IMR-90 (cell line): ENCODE measurements around the gene PCNX2.

ENCODE experiments used
- BHLHE40 ChIP-seq: fragments of 150-350 bp; IDR thresholded peaks from 2 replicates; pipeline ENCODE4 v1.6.1; 2016; ENCODE audit warnings: mild to moderate bottlenecking, low read depth, low read length
- FOS ChIP-seq: fragments of 150-350 bp; IDR thresholded peaks from 2 replicates; pipeline ENCODE4 v1.6.1; 2016; ENCODE audit warnings: low read depth, low read length
- MAZ ChIP-seq: IDR thresholded peaks from 2 replicates; pipeline ENCODE4 v1.6.1; 2012; ENCODE audit warnings: low read depth, mild to moderate bottlenecking, low read length, improper control_type of control experiment, moderate library complexity, borderline replicate concordance
- MXI1 ChIP-seq: IDR thresholded peaks from 2 replicates; pipeline ENCODE4 v1.6.1; 2012; ENCODE audit warnings: low read depth, mild to moderate bottlenecking, low read length, moderate library complexity, borderline replicate concordance
- POLR2A ChIP-seq: IDR thresholded peaks from 2 replicates; pipeline ENCODE4 v1.6.1; 2012; ENCODE audit warnings: mild to moderate bottlenecking, low read depth, low read length
- RAD21 ChIP-seq: IDR thresholded peaks from 2 replicates; pipeline ENCODE4 v1.6.1; 2012; ENCODE audit warnings: low read length, improper control_type of control experiment
- RFX5 ChIP-seq: IDR thresholded peaks from 2 replicates; pipeline ENCODE4 v1.8.0; 2012; ENCODE audit warnings: low read depth, mild to moderate bottlenecking, low read length, moderate library complexity
- SMC3 ChIP-seq: fragments of 150-350 bp; IDR thresholded peaks from 2 replicates; pipeline ENCODE4 v1.6.1; 2016; ENCODE audit warnings: low read depth, mild to moderate bottlenecking, antibody characterized with exemption, low read length, moderate library complexity
- TF ChIP-seq, protein P1 (sequence below): conservative IDR thresholded peaks from 2 replicates; pipeline ENCODE4 v1.5.1; 2012; ENCODE audit warnings: mild to moderate bottlenecking, low read depth, low read length, improper control_type of control experiment
- TF ChIP-seq, protein P2 (sequence below): fragments of 150-350 bp; IDR thresholded peaks from 2 replicates; pipeline ENCODE4 v1.6.1; 2017; ENCODE audit warnings: mild to moderate bottlenecking, antibody characterized with exemption, low read length, low read depth

DNA sequence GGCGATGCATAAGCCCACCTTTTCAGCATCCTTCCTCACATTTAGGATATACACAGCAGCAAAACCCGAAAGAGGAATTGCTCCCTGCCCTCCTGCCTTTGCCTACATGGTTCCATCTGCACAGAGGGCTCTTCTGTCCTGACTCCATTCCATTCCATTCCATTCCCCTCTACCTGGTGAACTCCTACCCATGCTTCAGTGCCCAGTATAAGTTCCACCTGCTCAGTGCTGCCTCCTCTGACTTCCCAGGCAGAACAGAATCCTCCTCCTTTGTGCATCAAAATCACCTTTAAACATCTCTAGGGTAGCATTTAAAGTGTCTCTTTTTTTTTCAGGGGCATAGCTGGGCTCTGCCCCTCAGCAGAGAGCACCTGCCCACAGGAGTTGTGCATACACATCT, 112.9 kb downstream of the PCNX2 start:
- TF ChIP-seq, protein P1, sequence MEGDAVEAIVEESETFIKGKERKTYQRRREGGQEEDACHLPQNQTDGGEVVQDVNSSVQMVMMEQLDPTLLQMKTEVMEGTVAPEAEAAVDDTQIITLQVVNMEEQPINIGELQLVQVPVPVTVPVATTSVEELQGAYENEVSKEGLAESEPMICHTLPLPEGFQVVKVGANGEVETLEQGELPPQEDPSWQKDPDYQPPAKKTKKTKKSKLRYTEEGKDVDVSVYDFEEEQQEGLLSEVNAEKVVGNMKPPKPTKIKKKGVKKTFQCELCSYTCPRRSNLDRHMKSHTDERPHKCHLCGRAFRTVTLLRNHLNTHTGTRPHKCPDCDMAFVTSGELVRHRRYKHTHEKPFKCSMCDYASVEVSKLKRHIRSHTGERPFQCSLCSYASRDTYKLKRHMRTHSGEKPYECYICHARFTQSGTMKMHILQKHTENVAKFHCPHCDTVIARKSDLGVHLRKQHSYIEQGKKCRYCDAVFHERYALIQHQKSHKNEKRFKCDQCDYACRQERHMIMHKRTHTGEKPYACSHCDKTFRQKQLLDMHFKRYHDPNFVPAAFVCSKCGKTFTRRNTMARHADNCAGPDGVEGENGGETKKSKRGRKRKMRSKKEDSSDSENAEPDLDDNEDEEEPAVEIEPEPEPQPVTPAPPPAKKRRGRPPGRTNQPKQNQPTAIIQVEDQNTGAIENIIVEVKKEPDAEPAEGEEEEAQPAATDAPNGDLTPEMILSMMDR = no peak
- TF ChIP-seq POLR2A = no peak
- TF ChIP-seq RAD21 = no peak
- TF ChIP-seq FOS = no peak
- no peak for TF ChIP-seq MXI1
- TF ChIP-seq BHLHE40 = no peak
- TF ChIP-seq, protein P2, sequence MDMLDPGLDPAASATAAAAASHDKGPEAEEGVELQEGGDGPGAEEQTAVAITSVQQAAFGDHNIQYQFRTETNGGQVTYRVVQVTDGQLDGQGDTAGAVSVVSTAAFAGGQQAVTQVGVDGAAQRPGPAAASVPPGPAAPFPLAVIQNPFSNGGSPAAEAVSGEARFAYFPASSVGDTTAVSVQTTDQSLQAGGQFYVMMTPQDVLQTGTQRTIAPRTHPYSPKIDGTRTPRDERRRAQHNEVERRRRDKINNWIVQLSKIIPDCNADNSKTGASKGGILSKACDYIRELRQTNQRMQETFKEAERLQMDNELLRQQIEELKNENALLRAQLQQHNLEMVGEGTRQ = no peak
- TF ChIP-seq SMC3 = no peak
- no peak for TF ChIP-seq RFX5
- no peak for TF ChIP-seq MAZ
